Renal cortical epithelial cell (primary cell): Measurements from ENCODE around the gene CLNK. TPM values are rescaled to one million over a fixed set of nuclear protein-coding genes. Genes with fewer than 3 reads are reported as not detected.
A peak's percentile ranks its signal among the peaks of the same experiment; 100 is the strongest.
"Not testable (repeated sequence)": the region's sequence is repeated elsewhere in the genome, so short reads cannot be mapped to it uniquely, and the experiment has no call there.

Source experiments
- DNase-seq: peaks from one replicate; pipeline ENCODE4 v3.0.0-alpha.2; 2011; ENCODE audit warnings: low read depth
- total RNA-seq: library from RNA; depleted of rRNA; stranded (reverse); fragments of >200 nt; gene quantifications from 2 replicates; pipeline ENCODE4 v1.2.3, GENCODE V29; 2014

CLNK gene
- total RNA-seq, 1 donor from 2014 or later: not detected

GRCh38 chr4:10662937-10663336 is 21.6 kb downstream of the CLNK start:
- DNase-seq: no peak

GRCh38 chr4:10661047-10661446 is 23.5 kb downstream of the CLNK start:
- no peak for DNase-seq

GRCh38 chr4:10659251-10659650 is 25.3 kb downstream of the CLNK start:
- DNase-seq: no peak

DNA sequence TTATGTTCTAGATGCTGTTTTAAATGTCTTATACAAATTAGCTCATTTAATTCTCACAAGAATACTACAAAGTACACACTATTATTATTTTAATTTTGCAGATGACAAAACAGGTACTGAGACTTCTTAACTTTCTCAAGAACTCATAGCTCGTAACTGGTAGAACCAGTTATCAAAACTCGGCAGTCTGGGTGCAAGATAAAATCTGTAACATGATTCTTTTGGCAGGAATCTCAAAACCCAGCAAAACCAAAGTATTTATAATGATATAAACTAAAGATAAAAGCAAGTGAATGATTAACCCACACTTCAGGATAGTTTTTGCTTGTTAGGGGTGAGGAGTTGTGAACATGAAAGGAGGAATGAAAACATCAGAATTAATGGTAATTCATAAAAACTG is 27.6 kb downstream of the CLNK start:
- DNase-seq: peak; percentile 57

DNA sequence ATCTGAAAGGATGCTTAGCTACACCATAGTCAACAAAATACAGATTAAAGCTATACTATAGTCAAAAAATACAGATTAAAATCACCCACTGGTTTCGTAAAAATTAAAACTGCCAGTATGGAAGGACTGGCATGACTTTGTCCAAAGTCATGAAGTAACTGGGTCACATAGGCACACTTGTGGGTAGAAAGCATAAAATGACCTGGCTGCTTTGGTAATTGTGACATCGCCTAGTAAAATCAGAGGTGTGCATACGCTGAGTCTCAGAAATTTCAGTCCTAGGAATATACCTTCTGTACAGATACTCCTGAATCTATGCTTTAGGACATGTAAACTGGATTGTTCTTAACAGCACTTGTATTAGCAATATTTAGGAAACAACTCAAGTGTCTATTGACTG is 28.1 kb downstream of the CLNK start:
- no peak for DNase-seq

DNA sequence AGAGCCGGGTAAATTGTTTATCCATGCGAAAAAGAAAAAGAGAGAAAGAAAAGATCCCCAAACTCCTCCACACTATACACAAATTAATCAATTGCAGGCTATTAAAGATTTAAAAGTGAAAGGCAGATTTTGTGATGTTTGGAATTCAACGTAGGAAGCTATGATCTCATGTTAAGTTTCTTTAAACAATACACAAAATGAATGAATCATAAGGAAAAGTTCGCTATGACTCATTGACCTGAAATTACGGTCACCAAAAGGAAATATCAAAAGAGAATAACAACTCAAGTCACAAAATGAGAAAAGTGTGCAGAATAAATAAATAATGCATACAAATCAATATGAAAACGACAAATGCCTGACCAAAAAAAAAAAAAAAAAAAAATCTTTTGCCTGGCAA is 28.6 kb downstream of the CLNK start:
- DNase-seq: peak; percentile 43

DNA sequence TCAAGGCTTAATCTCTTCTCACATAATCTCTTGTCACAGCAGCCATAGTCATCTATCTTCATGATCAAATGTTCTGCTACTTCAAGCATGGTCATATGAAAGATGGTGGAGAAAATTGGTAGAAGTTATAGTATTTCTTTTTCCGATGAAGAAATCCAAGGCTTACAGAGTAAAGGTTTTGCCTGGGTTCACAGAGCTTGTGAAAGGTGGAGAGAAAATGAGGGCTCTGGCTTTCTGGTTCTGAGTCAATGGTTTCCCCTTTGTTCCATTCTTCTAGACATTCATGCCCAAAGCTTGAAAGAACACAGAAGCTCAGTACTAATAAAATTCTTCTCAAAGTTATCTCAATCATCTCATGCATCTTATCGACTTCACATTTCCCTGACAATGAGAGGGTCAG is 36.1 kb downstream of the CLNK start:
- DNase-seq: no peak

- no peak for DNase-seq
Measured at GRCh38 chr4:10647846-10648245, 36.7 kb downstream of the CLNK start.

DNA sequence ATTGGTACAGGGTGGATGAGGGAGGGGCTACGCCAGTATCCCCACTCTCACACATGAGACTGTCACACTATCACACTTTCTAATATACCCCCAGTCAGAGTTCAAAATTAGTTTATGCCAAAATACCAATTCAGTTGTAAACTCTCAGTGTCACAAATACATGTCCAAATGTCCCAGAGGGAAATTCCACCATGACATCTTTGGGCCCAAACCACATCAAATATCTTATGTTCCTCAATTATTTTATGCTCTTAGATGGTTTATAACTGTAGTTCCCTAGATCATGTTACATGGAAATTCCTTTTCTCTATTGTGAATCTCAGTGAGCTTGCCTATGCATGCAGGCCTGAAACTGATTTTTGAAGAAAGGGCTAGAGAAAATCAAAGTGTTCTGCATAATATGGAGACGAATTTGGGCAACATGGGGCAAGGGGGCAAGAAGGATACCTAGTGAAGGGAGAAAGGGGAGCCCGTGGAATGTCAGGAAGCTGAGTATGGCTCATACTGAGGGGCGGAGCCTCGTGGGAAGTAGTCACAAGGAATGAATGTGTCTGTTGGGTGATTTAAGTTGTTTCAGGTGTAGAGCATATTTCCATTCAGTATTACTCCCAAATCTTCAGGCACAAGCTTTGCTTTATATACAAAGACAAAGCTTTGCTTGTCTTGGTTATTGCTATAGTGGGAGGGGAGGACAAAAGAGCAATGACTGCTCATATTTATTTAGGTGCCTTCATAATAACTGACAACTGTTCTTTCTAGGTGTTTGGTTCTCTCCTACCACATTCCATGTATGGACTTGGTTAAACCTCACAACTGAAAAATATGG is 40.8 kb downstream of the CLNK start:
- DNase-seq: no peak

DNA sequence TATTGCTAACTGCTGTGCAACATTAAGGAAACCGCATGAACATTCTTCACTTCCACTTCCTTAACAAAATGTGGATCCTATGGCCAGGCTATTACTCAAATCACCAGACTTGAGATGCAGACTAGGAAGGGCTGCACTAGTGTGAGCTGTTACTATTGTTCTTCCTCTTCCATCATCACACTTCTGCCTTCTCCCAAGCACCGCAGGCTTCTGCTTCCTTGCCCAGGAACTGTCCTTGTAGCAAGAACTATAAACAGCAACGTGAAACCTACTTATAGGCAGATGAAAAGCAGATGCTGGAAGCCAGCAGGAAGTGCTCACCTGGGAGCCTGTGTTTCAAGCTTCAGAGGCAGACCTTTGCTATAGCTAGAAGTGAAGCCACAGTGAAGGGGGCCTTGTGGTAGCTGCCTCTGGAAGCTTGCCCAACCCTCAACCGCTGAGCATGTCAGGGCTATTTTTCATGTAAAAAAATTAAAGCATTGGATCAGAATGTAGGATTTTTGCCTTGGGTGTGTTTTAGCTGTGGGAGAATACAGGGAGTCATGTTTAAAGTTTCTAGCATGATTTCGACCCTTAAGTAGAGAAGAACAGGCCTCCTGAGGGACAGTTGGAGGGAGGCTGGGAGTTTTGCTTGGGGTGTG is 43.9 kb downstream of the CLNK start:
- no peak for DNase-seq

DNA sequence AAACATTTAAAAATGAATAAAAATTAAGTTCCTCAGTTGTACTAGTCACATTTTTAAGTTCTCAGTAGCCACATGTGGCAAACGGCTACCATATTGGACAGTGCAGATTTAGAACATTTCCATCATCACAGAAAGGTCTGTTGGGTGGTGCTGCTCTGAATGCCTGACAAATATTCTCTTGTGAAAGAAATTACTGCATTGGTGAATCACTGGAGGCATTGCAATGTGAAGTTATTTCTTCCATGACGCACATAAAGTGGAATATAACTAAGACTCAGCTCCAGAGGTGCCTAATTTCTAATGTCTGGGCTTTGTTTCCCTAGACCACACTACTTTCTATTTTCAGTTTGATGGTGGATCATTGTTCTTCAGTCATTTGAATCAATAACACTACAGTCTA is 44.9 kb downstream of the CLNK start:
- no peak for DNase-seq

DNA sequence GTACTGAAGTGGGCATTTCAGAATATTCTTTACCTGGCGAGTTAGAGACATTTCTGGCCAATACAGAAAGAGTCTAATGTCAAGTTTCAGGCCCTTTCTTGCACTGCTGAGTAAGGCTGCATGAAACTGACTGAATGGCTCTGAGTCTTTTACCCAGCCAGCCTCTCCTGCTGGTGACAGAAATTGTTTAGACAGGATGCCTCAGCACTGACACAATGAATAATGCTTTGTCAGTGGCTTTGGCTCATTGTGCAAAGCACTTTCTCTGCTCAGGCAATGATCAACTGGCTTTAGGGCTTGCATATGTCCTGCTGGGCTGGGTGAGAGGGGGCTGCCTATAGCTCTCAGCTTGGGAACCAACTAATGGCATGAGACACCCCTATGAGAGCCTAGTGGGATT is 45.5 kb downstream of the CLNK start:
- no peak for DNase-seq

DNA sequence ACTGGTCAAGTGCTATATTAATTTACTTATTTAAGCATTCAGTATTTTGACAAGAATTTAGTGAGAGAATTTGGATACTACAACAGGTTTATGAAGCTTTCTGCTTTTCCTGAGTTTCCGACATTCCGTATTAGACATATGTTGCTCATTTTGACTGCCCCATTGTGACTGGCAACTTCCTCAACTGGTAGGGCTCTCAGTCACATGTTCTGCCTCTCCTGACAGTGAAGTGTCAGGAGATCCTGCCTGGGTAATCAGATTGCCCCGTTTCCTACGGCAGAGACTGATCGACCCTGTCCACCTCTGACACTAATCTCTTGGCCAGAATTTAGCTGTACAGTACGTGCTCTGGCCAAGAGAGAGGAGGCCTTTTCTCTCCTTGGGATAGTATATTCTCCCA is 49.5 kb downstream of the CLNK start:
- DNase-seq: no peak

- no peak for DNase-seq
Measured at GRCh38 chr4:10629394-10629793, 55.2 kb downstream of the CLNK start.

GRCh38 chr4:10625131-10625530 is 59.4 kb downstream of the CLNK start:
- no peak for DNase-seq

DNA sequence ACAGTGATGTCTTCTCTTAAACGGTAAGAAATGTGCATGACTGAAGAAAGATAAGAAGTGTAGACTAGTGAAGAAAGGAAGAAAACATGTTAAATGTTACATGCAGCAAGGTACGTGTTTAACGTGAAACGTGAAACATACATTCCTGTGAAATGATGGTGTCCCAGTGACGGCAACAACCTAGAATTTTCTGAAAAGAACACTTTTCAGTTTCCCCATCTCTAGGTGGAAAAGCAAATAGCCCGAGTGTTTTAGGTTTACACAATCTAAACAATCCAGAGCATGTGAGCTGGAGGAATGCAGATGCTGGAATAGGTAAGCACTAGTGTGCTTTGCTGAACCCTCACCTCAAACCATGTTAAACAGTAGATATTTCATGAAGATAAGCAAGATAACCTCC is 60.7 kb downstream of the CLNK start:
- no peak for DNase-seq

GRCh38 chr4:10623241-10623640 is 61.3 kb downstream of the CLNK start:
- DNase-seq: no peak

DNA sequence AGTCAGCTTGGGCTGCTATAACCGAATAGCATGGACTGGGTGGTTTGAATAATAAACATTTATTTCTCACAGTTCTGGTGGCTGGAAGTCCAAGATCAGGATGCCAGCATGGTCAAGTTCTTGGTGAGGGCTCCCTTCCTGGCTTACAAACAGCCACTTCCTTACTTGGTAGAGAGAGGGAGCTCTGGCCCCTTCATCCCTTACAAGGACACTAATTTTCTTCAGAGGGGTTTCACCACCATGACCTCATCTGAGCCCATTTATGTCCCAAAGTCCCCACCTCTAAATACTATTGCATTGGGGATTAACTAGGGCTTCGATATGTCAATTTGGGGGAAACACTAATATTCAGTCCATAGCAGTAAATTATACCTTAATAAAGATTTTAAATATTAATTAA is 61.8 kb downstream of the CLNK start:
- no peak for DNase-seq

GRCh38 chr4:10620935-10621488 is 63.6 kb downstream of the CLNK start:
- no peak for DNase-seq

GRCh38 chr4:10619855-10620254 is 64.7 kb downstream of the CLNK start:
- DNase-seq: no peak

- DNase-seq: peak; percentile 52
Measured at GRCh38 chr4:10619220-10619619, 65.3 kb downstream of the CLNK start.

DNA sequence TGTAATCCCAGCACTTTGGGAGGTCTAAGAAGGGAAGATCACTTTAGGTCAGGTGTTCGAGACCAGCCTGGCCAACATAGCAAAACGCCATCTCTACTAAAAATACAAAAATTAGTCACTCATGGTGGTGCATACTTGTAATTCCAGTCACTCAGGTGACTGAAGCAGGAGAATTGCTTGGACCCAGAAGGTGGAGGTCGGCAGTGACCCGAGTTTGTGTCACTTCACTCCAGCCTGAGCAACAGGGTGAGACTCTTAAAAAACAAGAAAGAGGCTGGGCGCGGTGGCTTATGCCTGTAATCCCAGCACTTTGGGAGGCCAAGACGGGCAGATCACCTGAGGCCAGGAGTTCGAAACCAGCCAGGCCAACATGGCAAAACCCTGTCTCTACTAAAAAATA is 69.6 kb downstream of the CLNK start:
- DNase-seq: not testable (repeated sequence)

GRCh38 chr4:10613926-10614478 is 70.6 kb downstream of the CLNK start:
- DNase-seq: no peak
